ENCODE data around the gene ZCCHC10.
"Not testable (repeated sequence)": the region's sequence is repeated elsewhere in the genome, so short reads cannot be mapped to it uniquely, and the experiment has no call there.

The ZCCHC10 gene

GRCh38 chr5:133046560-133046959 is 20.2 kb upstream of the ZCCHC10 start:
- DNase-seq; H3K27ac ChIP-seq (ENCODE audit: insufficient read depth in 1 of 2, low read depth in 1 of 2, low read length in 2 of 2, poor library complexity in 1 of 2, severe bottlenecking in 2 of 2); H3K36me3 ChIP-seq (ENCODE audit: control insufficient read depth in 4 of 4, insufficient read depth in 4 of 4, low read length in 3 of 4); CTCF ChIA-PET; H3K4me3 ChIP-seq (ENCODE audit: control insufficient read depth in 1 of 7, extremely low read depth in 1 of 7, insufficient read depth in 4 of 7, low read depth in 2 of 7, low read length in 6 of 7); H3K9me3 ChIP-seq (ENCODE audit: control extremely low read depth in 1 of 5, control insufficient read depth in 4 of 5, insufficient read depth in 2 of 5, low read depth in 1 of 5, low read length in 4 of 5); POLR2A ChIA-PET; H3K27me3 ChIP-seq (replicated peaks in 2 of 5; ENCODE audit: control insufficient read depth in 4 of 5, insufficient read depth in 5 of 5, low read length in 4 of 5): not testable (repeated sequence)
- WGBS (ENCODE audit: insufficient coverage), result 91% methylated on average over 8 of the region's 8 CpGs
- H3K4me1 ChIP-seq (ENCODE audit: control extremely low read depth in 1 of 4, control insufficient read depth in 4 of 4, insufficient read depth in 4 of 4, low read length in 3 of 4), result peaks cover 7 to 14% (median 10%) of the 10 kb centered on the region in 4 experiments

GRCh38 chr5:133041910-133042309 is 15.6 kb upstream of the ZCCHC10 start:
- CTCF ChIA-PET, result no interaction called here

GRCh38 chr5:133041157-133041784 is 14.9 kb upstream of the ZCCHC10 start:
- Histone ChIP-seq H3K9me3 (ENCODE audit: control extremely low read depth in 1 of 5, control insufficient read depth in 4 of 5, insufficient read depth in 2 of 5, low read depth in 1 of 5, low read length in 4 of 5) (no peaks in the 10 kb centered on the region), H3K36me3 (ENCODE audit: control insufficient read depth in 4 of 4, insufficient read depth in 4 of 4, low read length in 3 of 4) (no peaks in the 10 kb centered on the region), H3K27me3 (replicated peaks in 2 of 5; ENCODE audit: control insufficient read depth in 4 of 5, insufficient read depth in 5 of 5, low read length in 4 of 5) (no peaks in the 10 kb centered on the region), H3K4me1 (ENCODE audit: control extremely low read depth in 1 of 4, control insufficient read depth in 4 of 4, insufficient read depth in 4 of 4, low read length in 3 of 4) (no peaks in the 10 kb centered on the region), H3K4me3 (ENCODE audit: control insufficient read depth in 1 of 7, extremely low read depth in 1 of 7, insufficient read depth in 4 of 7, low read depth in 2 of 7, low read length in 6 of 7) (no peak overlapping the region), H3K27ac (ENCODE audit: insufficient read depth in 1 of 2, low read depth in 1 of 2, low read length in 2 of 2, poor library complexity in 1 of 2, severe bottlenecking in 2 of 2) (no peak overlapping the region)
- ChIA-PET POLR2A (no interaction called here), CTCF (no interaction called here)
- 94% methylated on average over 2 of the region's 3 CpGs for WGBS (ENCODE audit: insufficient coverage)
- DNase-seq, result no peak

More at GRCh38 chr5:133041910-133042309, 15.6 kb upstream of the ZCCHC10 start:
- no peaks in the 10 kb centered on the region for H3K4me1 ChIP-seq (ENCODE audit: control extremely low read depth in 1 of 4, control insufficient read depth in 4 of 4, insufficient read depth in 4 of 4, low read length in 3 of 4)
- 100% methylated on average over 1 of the region's 1 CpG for WGBS (ENCODE audit: insufficient coverage)
- no peak overlapping the region for H3K27ac ChIP-seq (ENCODE audit: insufficient read depth in 1 of 2, low read depth in 1 of 2, low read length in 2 of 2, poor library complexity in 1 of 2, severe bottlenecking in 2 of 2)
- H3K27me3 ChIP-seq (replicated peaks in 2 of 5; ENCODE audit: control insufficient read depth in 4 of 5, insufficient read depth in 5 of 5, low read length in 4 of 5), result no peaks in the 10 kb centered on the region
- POLR2A ChIA-PET, result no interaction called here
- H3K36me3 ChIP-seq (ENCODE audit: control insufficient read depth in 4 of 4, insufficient read depth in 4 of 4, low read length in 3 of 4), result no peaks in the 10 kb centered on the region
- no peaks in the 10 kb centered on the region for H3K9me3 ChIP-seq (ENCODE audit: control extremely low read depth in 1 of 5, control insufficient read depth in 4 of 5, insufficient read depth in 2 of 5, low read depth in 1 of 5, low read length in 4 of 5)
- peak in 1 of 3 donors; percentile 24 for DNase-seq
- H3K4me3 ChIP-seq (ENCODE audit: control insufficient read depth in 1 of 7, extremely low read depth in 1 of 7, insufficient read depth in 4 of 7, low read depth in 2 of 7, low read length in 6 of 7), result no peak overlapping the region

GRCh38 chr5:133036677-133037076 is 10.3 kb upstream of the ZCCHC10 start:
- not testable (repeated sequence) for H3K9me3 ChIP-seq (ENCODE audit: control extremely low read depth in 1 of 5, control insufficient read depth in 4 of 5, insufficient read depth in 2 of 5, low read depth in 1 of 5, low read length in 4 of 5); H3K4me3 ChIP-seq (ENCODE audit: control insufficient read depth in 1 of 7, extremely low read depth in 1 of 7, insufficient read depth in 4 of 7, low read depth in 2 of 7, low read length in 6 of 7); H3K36me3 ChIP-seq (ENCODE audit: control insufficient read depth in 4 of 4, insufficient read depth in 4 of 4, low read length in 3 of 4); H3K27me3 ChIP-seq (replicated peaks in 2 of 5; ENCODE audit: control insufficient read depth in 4 of 5, insufficient read depth in 5 of 5, low read length in 4 of 5); H3K27ac ChIP-seq (ENCODE audit: insufficient read depth in 1 of 2, low read depth in 1 of 2, low read length in 2 of 2, poor library complexity in 1 of 2, severe bottlenecking in 2 of 2); H3K4me1 ChIP-seq (ENCODE audit: control extremely low read depth in 1 of 4, control insufficient read depth in 4 of 4, insufficient read depth in 4 of 4, low read length in 3 of 4); DNase-seq
- CTCF ChIA-PET, result interaction anchor here (1.3 kb wide), 1 partner anchor 13 kb away, joined by 3 read pairs; no protein-coding TSS in a partner anchor
- 96% methylated on average over 3 of the region's 6 CpGs for WGBS (ENCODE audit: insufficient coverage)
- POLR2A ChIA-PET, result interaction anchor here (0.8 kb wide), 1 partner anchor 14 kb away, joined by 4 read pairs; no protein-coding TSS in a partner anchor

GRCh38 chr5:133035224-133035623 is 8.9 kb upstream of the ZCCHC10 start:
- Histone ChIP-seq H3K27me3 (replicated peaks in 2 of 5; ENCODE audit: control insufficient read depth in 4 of 5, insufficient read depth in 5 of 5, low read length in 4 of 5) (no peaks in the 10 kb centered on the region), H3K36me3 (ENCODE audit: control insufficient read depth in 4 of 4, insufficient read depth in 4 of 4, low read length in 3 of 4) (no peaks in the 10 kb centered on the region), H3K27ac (ENCODE audit: insufficient read depth in 1 of 2, low read depth in 1 of 2, low read length in 2 of 2, poor library complexity in 1 of 2, severe bottlenecking in 2 of 2) (no peak overlapping the region), H3K4me3 (ENCODE audit: control insufficient read depth in 1 of 7, extremely low read depth in 1 of 7, insufficient read depth in 4 of 7, low read depth in 2 of 7, low read length in 6 of 7) (no peak overlapping the region), H3K4me1 (ENCODE audit: control extremely low read depth in 1 of 4, control insufficient read depth in 4 of 4, insufficient read depth in 4 of 4, low read length in 3 of 4) (peaks cover 2 to 10% (median 9%) of the 10 kb centered on the region in 4 experiments), H3K9me3 (ENCODE audit: control extremely low read depth in 1 of 5, control insufficient read depth in 4 of 5, insufficient read depth in 2 of 5, low read depth in 1 of 5, low read length in 4 of 5) (no peaks in the 10 kb centered on the region)
- ChIA-PET POLR2A (no interaction called here), CTCF (interaction anchor here (0.7 to 1.1 kb wide), 2 partner anchors 17 to 43 kb away, joined by 3 to 6 read pairs; partner anchors contain the start of gene HSPA4)
- 92% methylated on average over 2 of the region's 2 CpGs for WGBS (ENCODE audit: insufficient coverage)
- no peak for DNase-seq

- 91% methylated on average over 8 of the region's 11 CpGs for WGBS (ENCODE audit: insufficient coverage)
- CTCF ChIA-PET, result no interaction called here
- no peak for DNase-seq
- Histone ChIP-seq H3K36me3 (ENCODE audit: control insufficient read depth in 4 of 4, insufficient read depth in 4 of 4, low read length in 3 of 4) (no peaks in the 10 kb centered on the region), H3K27ac (ENCODE audit: insufficient read depth in 1 of 2, low read depth in 1 of 2, low read length in 2 of 2, poor library complexity in 1 of 2, severe bottlenecking in 2 of 2) (no peak overlapping the region), H3K27me3 (replicated peaks in 2 of 5; ENCODE audit: control insufficient read depth in 4 of 5, insufficient read depth in 5 of 5, low read length in 4 of 5) (no peaks in the 10 kb centered on the region), H3K4me1 (ENCODE audit: control extremely low read depth in 1 of 4, control insufficient read depth in 4 of 4, insufficient read depth in 4 of 4, low read length in 3 of 4) (peaks cover 2 to 10% (median 9%) of the 10 kb centered on the region in 4 experiments), H3K4me3 (ENCODE audit: control insufficient read depth in 1 of 7, extremely low read depth in 1 of 7, insufficient read depth in 4 of 7, low read depth in 2 of 7, low read length in 6 of 7) (no peak overlapping the region), H3K9me3 (ENCODE audit: control extremely low read depth in 1 of 5, control insufficient read depth in 4 of 5, insufficient read depth in 2 of 5, low read depth in 1 of 5, low read length in 4 of 5) (no peaks in the 10 kb centered on the region)
- POLR2A ChIA-PET, result no interaction called here
Observed at GRCh38 chr5:133034064-133034463, 7.7 kb upstream of the ZCCHC10 start.

GRCh38 chr5:133032852-133033742 is 6.7 kb upstream of the ZCCHC10 start:
- H3K27me3 ChIP-seq (replicated peaks in 2 of 5; ENCODE audit: control insufficient read depth in 4 of 5, insufficient read depth in 5 of 5, low read length in 4 of 5), result no peaks in the 10 kb centered on the region
- WGBS (ENCODE audit: insufficient coverage), result 75% methylated on average over 4 of the region's 6 CpGs
- H3K4me1 ChIP-seq (ENCODE audit: control extremely low read depth in 1 of 4, control insufficient read depth in 4 of 4, insufficient read depth in 4 of 4, low read length in 3 of 4), result peaks cover 2 to 10% (median 9%) of the 10 kb centered on the region in 4 experiments
- DNase-seq, result peak; percentile 29 to 69 (median 48)
- ChIA-PET CTCF (interaction anchor here (0.6 kb wide), 1 partner anchor 20 kb away, joined by 3 read pairs; no protein-coding TSS in a partner anchor), POLR2A (no interaction called here)
- H3K27ac ChIP-seq (ENCODE audit: insufficient read depth in 1 of 2, low read depth in 1 of 2, low read length in 2 of 2, poor library complexity in 1 of 2, severe bottlenecking in 2 of 2), result no peak overlapping the region
- no peaks in the 10 kb centered on the region for H3K9me3 ChIP-seq (ENCODE audit: control extremely low read depth in 1 of 5, control insufficient read depth in 4 of 5, insufficient read depth in 2 of 5, low read depth in 1 of 5, low read length in 4 of 5)
- H3K4me3 ChIP-seq (ENCODE audit: control insufficient read depth in 1 of 7, extremely low read depth in 1 of 7, insufficient read depth in 4 of 7, low read depth in 2 of 7, low read length in 6 of 7), result no peak overlapping the region
- no peaks in the 10 kb centered on the region for H3K36me3 ChIP-seq (ENCODE audit: control insufficient read depth in 4 of 4, insufficient read depth in 4 of 4, low read length in 3 of 4)

Data from common myeloid progenitor, CD34-positive (primary cell).